SH-SY5Y (cell line): ENCODE data around the gene MGAT4A.

ENCODE experiments used
- GATA2 ChIP-seq: IDR thresholded peaks from 2 replicates; pipeline ENCODE4 v1.6.1; 2011; ENCODE audit warnings: mild to moderate bottlenecking, low read depth, low read length
- GATA3 ChIP-seq: IDR thresholded peaks from 2 replicates; pipeline ENCODE4 v1.6.1; 2011; ENCODE audit warnings: low read depth, mild to moderate bottlenecking, low read length, moderate library complexity

GRCh38 chr2:98607104-98607503 lies 123.8 kb downstream of the MGAT4A start:
- TF ChIP-seq GATA2 (no peak), GATA3 (no peak)
